HAP-1 (cell line): ENCODE measurements around the gene ASB5.
"Not testable (repeated sequence)": the region's sequence is repeated elsewhere in the genome, so short reads cannot be mapped to it uniquely, and the experiment has no call there.

Experiments used
- DNase-seq, 2 experiments: peaks; one replicate each; pipeline ENCODE4 v3.0.0-alpha.2; 2016 to 2020; ENCODE audit warnings: low spot score in 2 of 2
- H3K27me3 ChIP-seq: fragments of 250-450 bp; sonication (Bioruptor Pico); 2 replicates; pipeline ENCODE4 v1.5.1; 2020; ENCODE audit warnings: low read depth, mild to moderate bottlenecking, moderate library complexity
- H3K36me3 ChIP-seq: fragments of 250-450 bp; sonication (Bioruptor Pico); replicated peaks from 2 replicates; pipeline ENCODE4 v1.5.1; 2020; ENCODE audit warnings: mild to moderate bottlenecking
- H3K4me1 ChIP-seq: fragments of 250-450 bp; sonication (Bioruptor Pico); 2 replicates; pipeline ENCODE4 v1.5.1; 2020; ENCODE audit warnings: mild to moderate bottlenecking
- H3K4me3 ChIP-seq: fragments of 250-450 bp; sonication (Bioruptor Pico); 2 replicates; pipeline ENCODE4 v1.5.1; 2020; ENCODE audit warnings: mild to moderate bottlenecking, moderate library complexity
- H3K9me3 ChIP-seq: fragments of 250-450 bp; sonication (Bioruptor Pico); 2 replicates; pipeline ENCODE4 v1.5.1; 2020; ENCODE audit warnings: mild to moderate bottlenecking, moderate library complexity
- in situ Hi-C: fragments of 300-500 bp; cut with MboI; formaldehyde crosslinking; loops from 3 replicates; pipeline ENCODE4 v1.14.3; 2020; ENCODE audit warnings: low sequenced_read_pairs, inconsistent platforms, mixed read lengths

The ASB5 gene

DNA sequence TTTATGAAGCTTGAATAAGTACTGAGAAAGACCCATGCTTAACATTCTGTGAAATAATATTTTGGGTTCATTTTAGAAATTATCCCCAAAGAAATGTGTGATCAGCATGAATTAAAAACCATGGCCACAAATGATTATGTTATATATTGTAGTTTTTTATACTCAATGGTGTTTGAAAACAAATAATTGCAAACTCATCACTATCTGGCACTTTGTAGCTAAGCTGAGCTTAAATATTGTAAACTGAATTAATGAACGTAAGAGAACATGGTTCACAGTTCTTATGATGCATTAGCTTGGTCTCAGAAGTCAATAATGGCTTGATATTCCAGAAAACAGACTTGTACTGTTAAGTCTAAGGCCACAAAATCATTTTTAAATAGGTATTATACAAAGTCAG, 24.6 kb upstream of the ASB5 start:
- H3K4me3 ChIP-seq = no peak overlapping the region
- no peak for DNase-seq
- in situ Hi-C loops = no loop called here
- no peaks in the 10 kb centered on the region for H3K27me3 ChIP-seq
- H3K4me1 ChIP-seq = peaks cover 35% of the 10 kb centered on the region
- no peaks in the 10 kb centered on the region for H3K9me3 ChIP-seq
- H3K36me3 ChIP-seq = no peaks in the 10 kb centered on the region

DNA sequence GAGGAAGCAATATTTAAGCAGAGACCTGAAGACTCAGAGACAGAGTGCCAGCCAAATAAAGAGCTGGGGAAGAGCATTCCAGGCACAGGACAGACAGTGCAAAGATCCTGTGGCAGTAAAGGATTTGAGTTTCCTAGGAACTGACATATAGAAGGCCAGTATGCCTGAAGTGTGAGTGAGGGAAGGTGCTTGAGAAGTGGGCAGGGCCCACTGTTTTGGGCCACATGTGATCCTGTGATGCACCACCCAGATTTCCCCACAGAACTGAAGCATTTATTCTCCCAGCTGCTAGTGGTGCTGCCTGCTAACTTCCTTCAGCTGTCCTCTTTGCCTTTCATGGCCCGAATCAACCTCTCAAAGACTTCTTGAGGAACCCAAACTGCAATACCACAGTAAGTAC, 23.9 kb upstream of the ASB5 start:
- in situ Hi-C loops = no loop called here

DNA sequence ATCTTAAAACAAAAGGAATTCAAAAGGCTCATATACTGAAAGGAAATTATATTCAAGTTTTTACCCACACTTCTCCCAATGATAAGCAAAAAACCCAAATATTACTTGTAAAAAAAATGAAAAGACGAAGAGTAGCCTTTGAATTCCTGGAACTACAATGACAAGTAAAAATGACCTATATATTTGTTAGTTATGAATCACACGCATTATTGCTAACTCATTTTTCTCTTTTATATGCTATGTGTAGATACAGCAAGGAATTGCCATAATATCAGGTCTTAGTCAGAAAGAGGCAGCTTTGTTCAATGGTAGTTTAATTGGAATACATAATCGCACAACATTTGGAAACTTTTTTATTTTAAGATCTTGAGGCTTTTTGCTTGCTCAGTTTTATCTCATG, 22.7 kb upstream of the ASB5 start:
- Histone ChIP-seq H3K36me3 (no peaks in the 10 kb centered on the region), H3K4me1 (peaks cover 38% of the 10 kb centered on the region), H3K9me3 (no peaks in the 10 kb centered on the region), H3K4me3 (no peak overlapping the region), H3K27me3 (no peaks in the 10 kb centered on the region)
- in situ Hi-C loops = no loop called here
- DNase-seq = no peak

More for the DNA sequence above, 23.9 kb upstream of the ASB5 start:
- Histone ChIP-seq H3K27me3 (no peaks in the 10 kb centered on the region), H3K9me3 (no peaks in the 10 kb centered on the region), H3K36me3 (no peaks in the 10 kb centered on the region), H3K4me1 (peaks cover 38% of the 10 kb centered on the region), H3K4me3 (no peak overlapping the region)
- no peak for DNase-seq

DNA sequence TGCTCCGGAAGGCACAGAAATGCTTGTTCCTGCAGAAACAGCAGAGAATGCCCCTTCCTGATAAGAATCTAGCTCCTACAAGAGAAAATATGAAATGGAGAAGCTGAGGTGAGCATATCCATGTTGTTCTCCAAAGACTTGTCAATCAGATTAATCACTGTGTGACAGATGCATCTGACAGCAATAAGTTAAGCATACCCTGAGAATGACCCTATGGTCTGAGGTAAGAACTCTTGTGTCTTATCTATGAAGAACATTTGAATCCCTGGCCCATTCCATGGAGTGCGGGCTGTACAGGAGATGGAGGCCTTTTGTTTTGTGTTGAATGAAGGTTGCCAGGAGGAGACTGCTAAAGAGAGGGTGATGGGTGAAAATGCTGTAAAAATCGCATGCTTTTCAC, 21.5 kb upstream of the ASB5 start:
- in situ Hi-C loops = no loop called here
- Histone ChIP-seq H3K4me3 (no peak overlapping the region), H3K9me3 (no peaks in the 10 kb centered on the region; the same call in 1 of the 2 replicates), H3K27me3 (no peaks in the 10 kb centered on the region), H3K36me3 (no peaks in the 10 kb centered on the region), H3K4me1 (peaks cover 38% of the 10 kb centered on the region)
- DNase-seq = peak in 1 of 2 experiments; percentile 16

DNA sequence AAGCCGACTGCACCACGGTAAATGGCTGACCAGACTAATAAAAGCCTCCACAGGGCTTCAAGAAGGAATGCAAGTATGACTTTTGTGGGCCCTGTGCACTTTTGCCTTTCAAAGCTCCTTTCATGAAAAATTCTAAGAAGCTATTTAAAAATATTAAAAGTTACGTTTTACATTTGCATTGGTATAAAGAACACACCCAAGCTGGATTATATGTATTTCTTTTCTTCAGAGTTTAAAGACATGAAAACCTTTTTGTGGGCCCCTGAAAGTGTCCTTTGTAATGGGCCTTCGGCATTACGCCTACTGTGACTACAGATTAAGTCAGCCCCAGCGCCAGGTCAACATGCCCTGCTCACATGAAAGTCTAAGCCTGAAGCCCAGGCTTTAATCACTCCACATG, 20.5 kb upstream of the ASB5 start:
- in situ Hi-C loops = no loop called here
- no peaks in the 10 kb centered on the region for H3K27me3 ChIP-seq
- DNase-seq = peak; percentile 82 to 91
- H3K9me3 ChIP-seq = no peaks in the 10 kb centered on the region; the same call in 1 of the 2 replicates
- H3K36me3 ChIP-seq = no peaks in the 10 kb centered on the region
- H3K4me1 ChIP-seq = peaks cover 38% of the 10 kb centered on the region
- no peak overlapping the region for H3K4me3 ChIP-seq

DNA sequence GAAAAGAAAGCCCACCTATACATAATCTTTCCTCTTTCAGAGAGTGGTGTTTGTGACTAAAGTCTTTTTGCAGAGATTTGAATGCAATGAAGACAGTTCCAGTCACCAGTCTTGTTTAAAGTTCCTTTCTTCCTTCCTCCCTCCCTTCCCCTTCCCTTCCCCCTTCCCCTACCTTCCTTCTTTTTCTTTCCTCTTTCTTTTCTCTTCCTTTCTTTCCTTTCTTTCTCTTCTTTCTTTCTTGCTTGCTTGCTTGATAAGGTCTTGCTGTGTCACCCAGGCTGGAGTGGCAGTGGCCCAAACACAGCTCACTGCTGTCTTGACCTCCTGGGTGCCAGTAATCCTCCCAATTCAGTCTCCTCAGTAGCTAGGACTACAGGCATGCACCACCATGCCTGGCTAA, 19.0 kb upstream of the ASB5 start:
- no peaks in the 10 kb centered on the region; the same call in 1 of the 2 replicates for H3K9me3 ChIP-seq
- H3K4me3 ChIP-seq = no peak overlapping the region
- in situ Hi-C loops = no loop called here
- peaks cover 38% of the 10 kb centered on the region for H3K4me1 ChIP-seq
- no peaks in the 10 kb centered on the region for H3K36me3 ChIP-seq
- DNase-seq = no peak
- no peaks in the 10 kb centered on the region for H3K27me3 ChIP-seq

DNA sequence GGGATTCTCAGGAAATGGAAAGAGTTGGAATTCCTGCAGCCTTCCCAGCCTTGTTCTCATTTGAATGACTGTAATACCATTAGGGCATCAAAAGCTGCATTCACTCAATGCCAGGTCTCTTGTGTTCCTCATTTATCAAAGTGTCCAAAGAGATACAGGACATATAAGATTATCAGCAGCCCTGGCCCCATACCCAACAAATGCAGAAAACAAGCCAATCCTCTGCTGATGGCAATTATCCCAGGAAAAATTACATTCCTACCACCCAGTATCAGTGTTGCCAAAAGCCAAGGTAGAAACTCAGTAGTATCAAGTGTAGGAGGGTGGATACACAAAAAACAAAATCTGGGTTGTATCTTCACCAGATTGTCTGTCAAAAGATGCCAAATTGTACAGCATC, 18.5 kb upstream of the ASB5 start:
- DNase-seq = no peak
- no peaks in the 10 kb centered on the region for H3K36me3 ChIP-seq
- H3K27me3 ChIP-seq = no peaks in the 10 kb centered on the region
- H3K4me1 ChIP-seq = peaks cover 38% of the 10 kb centered on the region
- in situ Hi-C loops = no loop called here
- no peaks in the 10 kb centered on the region; the same call in 1 of the 2 replicates for H3K9me3 ChIP-seq
- no peak overlapping the region for H3K4me3 ChIP-seq

DNA sequence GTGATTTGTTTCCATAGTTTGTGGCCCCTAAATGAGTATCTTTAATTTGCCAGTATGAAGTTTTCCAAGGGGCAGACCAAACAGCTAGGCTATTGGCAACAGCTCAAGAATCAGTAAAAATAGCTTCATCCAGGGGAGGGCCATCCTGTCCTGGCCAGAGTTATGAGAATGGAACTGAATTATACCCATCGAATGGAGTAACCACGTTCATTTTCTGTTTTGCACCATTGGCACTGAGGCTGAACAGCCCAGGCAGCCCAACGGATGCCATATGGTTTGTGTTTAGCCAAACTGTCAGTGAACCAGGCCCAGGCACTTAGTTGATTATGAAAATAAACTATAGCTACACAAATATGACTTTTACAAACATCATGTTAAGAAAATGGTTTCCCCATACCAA, 17.7 kb upstream of the ASB5 start:
- Histone ChIP-seq H3K4me3 (no peak overlapping the region), H3K9me3 (no peaks in the 10 kb centered on the region; the same call in 1 of the 2 replicates), H3K27me3 (no peaks in the 10 kb centered on the region), H3K36me3 (no peaks in the 10 kb centered on the region), H3K4me1 (peaks cover 34% of the 10 kb centered on the region)
- in situ Hi-C loops = no loop called here
- no peak for DNase-seq

DNA sequence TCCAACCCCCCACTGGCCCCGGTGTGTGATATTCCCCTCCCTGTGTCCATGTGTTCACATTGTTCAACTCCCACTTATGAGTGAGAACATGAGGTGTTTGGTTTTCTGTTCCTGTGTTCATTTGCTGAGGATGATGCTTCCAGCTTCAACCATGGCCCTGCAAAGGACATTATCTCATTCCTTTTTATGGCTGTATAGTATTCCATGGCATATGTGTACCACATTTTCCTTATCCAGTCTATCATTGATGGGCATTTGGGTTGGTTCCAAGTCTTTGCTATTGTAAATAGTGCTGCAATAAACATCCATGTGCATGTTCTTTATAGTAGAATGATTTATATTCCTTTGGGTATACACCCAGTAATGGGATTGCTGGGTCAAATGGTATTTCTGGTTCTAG, 10.5 kb upstream of the ASB5 start:
- H3K4me3 ChIP-seq, H3K36me3 ChIP-seq, H3K9me3 ChIP-seq, H3K27me3 ChIP-seq, DNase-seq, in situ Hi-C loops, H3K4me1 ChIP-seq: not testable (repeated sequence)

DNA sequence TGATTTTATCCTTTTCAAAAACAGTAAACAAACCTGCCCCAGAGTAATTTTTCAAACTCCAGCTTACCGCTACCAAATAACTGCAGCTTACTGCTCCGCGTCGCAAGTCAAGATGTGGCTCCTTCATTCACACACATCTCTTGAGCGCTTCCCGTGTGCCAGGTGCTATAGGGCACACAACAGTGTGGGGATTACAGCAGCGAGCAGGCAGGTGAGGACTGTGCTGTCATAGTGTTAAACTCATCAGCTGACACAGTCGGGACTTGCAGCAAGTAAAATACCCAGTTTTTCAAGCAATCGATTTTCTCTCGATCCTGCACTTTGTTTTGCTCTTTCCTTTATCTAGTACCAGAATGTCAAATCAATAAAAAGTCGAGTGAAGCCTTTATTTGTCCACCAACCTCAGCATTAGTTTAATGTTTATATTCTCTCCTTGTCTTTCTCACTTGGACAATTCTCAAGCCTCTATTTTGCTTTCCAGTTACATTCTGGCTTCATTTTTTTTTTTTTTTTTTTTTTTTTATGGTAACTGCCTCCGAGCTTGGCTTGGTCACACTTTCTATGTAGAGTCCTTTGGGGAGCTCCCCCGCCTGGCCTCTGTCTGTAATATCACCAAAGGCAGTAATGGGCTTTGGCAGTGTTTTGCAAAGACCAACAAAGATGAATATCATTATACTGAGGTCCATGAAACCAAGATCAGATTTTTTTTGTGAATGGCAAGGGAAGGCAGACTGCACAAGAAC, 8.3 kb upstream of the ASB5 start:
- Histone ChIP-seq H3K36me3 (no peaks in the 10 kb centered on the region), H3K9me3 (no peaks in the 10 kb centered on the region), H3K4me1 (peaks cover 5% of the 10 kb centered on the region), H3K4me3 (no peak overlapping the region), H3K27me3 (no peaks in the 10 kb centered on the region)
- peak; percentile 69 to 79 for DNase-seq
- in situ Hi-C loops = no loop called here

DNA sequence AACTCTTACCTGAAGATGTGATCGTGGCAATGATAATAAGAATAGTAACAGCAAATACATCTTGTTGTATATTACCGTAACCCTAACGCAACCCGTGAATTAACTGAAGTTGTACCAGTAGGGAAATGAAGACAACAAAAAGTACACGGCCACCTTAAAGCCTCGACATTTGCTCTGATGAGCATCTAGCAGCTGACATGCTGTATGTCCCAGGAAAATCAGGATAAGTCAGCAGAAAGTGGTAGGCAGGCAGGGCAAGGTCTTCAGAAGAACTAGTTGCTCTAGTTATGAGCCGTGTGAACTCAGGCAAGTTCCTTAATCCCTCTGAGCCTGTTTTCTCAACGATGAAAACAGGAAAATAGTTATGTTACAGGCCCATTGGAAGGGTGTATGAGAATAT, 7.7 kb upstream of the ASB5 start:
- Histone ChIP-seq H3K9me3 (no peaks in the 10 kb centered on the region), H3K4me3 (no peak overlapping the region), H3K4me1 (peaks cover 5% of the 10 kb centered on the region), H3K36me3 (no peaks in the 10 kb centered on the region), H3K27me3 (no peaks in the 10 kb centered on the region)
- DNase-seq = no peak
- in situ Hi-C loops = no loop called here

DNA sequence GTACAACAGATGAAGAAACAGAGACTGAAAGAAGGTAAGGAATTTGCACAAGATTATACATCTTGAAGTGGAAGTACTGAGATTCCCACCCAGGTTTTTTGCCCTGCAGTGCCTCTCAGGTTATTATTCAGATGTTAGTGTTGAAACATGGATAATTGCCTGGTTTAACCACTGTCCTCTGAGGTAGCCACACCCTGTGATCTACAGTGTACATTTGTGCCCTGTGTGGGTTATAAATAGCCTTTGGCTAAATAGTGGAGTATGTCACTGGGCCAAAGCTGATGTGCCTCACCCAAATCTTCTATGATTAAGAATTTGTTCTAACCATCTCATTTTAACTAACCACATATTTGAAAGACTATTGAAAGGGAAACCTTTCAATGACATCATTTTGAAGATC, 5.4 kb upstream of the ASB5 start:
- no peak for DNase-seq
- Histone ChIP-seq H3K4me1 (peaks cover 5% of the 10 kb centered on the region), H3K4me3 (no peak overlapping the region), H3K36me3 (no peaks in the 10 kb centered on the region), H3K9me3 (no peaks in the 10 kb centered on the region), H3K27me3 (no peaks in the 10 kb centered on the region)
- in situ Hi-C loops = no loop called here

DNA sequence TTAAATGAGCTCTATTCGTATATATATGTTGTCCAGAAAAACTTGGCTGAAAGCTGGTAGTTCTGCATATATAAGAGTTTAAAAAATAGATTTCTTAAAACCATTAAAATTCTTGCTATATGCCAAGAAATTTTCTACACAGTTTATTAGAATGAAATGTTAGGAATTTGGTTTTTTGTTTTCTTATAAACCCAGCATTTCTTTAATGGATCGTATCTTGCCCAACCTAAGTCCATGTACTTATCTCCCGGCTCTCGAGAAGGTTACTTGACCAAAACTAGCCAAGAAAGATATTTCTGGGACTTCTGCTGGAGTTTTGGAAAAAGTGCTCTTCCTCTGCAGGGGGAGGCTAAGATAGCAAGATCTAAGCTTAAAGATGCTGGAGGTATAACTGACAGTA, 4.7 kb upstream of the ASB5 start:
- Histone ChIP-seq H3K36me3 (no peaks in the 10 kb centered on the region), H3K4me3 (no peak overlapping the region), H3K27me3 (no peaks in the 10 kb centered on the region), H3K9me3 (no peaks in the 10 kb centered on the region), H3K4me1 (peaks cover 5% of the 10 kb centered on the region)
- DNase-seq = no peak
- in situ Hi-C loops = no loop called here

DNA sequence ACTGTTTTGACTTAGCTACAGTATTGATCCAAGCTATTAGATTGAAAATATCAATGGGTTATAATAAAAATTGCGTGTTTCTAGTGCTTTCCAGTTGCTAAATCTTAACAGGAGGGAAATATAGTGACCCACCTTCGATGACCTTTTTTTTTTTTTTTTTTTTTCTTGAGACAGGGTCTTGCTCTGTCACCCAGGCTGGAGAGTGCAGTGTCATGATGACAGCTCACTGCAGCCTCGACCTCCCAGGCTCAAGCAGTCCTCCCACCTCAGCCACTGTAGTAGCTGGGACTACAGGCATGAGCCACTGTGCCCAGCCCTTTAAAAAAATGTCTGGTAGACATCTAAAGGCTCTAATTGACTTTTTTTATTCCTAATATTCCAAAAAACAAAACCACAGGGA, 3.8 kb upstream of the ASB5 start:
- H3K27me3 ChIP-seq = no peaks in the 10 kb centered on the region
- no peak for DNase-seq
- H3K4me1 ChIP-seq = peaks cover 2% of the 10 kb centered on the region; the same call in 1 of the 2 replicates
- in situ Hi-C loops = no loop called here
- H3K4me3 ChIP-seq = no peak overlapping the region
- no peaks in the 10 kb centered on the region for H3K36me3 ChIP-seq
- H3K9me3 ChIP-seq = no peaks in the 10 kb centered on the region

DNA sequence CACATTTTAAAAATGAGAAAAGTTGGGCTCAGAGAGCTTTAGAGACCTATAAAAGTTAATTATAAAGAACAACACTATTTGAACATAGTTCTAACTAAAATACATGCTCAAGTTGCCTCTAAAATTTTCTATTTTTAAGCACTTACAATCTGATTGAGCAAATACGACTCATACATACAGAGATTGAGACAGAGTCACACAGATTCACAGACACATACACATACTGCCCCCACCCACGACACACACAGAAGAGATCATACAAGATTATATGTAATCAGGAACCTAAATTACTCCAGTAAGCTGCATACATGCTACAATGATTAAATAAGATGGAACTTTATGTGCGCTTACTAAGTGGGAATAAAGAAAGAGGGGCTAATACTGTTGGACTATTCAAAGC, 2.7 kb upstream of the ASB5 start:
- Histone ChIP-seq H3K4me1 (no peaks in the 10 kb centered on the region), H3K27me3 (no peaks in the 10 kb centered on the region), H3K4me3 (no peak overlapping the region), H3K36me3 (no peaks in the 10 kb centered on the region), H3K9me3 (no peaks in the 10 kb centered on the region)
- no peak for DNase-seq
- in situ Hi-C loops = no loop called here
